DND-41 (cell line): ENCODE measurements around the gene PI4KA.

Source experiments
- ATAC-seq: fragments of 200-7000 bp; cut with Tn5 transposase; 3 replicates; pipeline ENCODE4 v1.9.1; 2021; ENCODE audit warnings: low read depth; ENCODE audit not compliant: insufficient read depth
- DNase-seq: peaks from one replicate; pipeline ENCODE4 v3.0.0-alpha.2; 2020
- H2AFZ ChIP-seq: 2 replicates; pipeline ENCODE4 v1.6.0; 2012; ENCODE audit warnings: low read depth, low read length
- H3K27ac ChIP-seq: 2 replicates; pipeline ENCODE4 v1.5.1; 2012; ENCODE audit warnings: low read length, inconsistent platforms
- H3K27me3 ChIP-seq: fragments of 200-600 bp; sonication (generic); 2 replicates; pipeline ENCODE4 v1.6.0; 2012; ENCODE audit warnings: low read length, mild to moderate bottlenecking, inconsistent platforms; ENCODE audit not compliant: insufficient read depth, poor library complexity
- H3K36me3 ChIP-seq: 2 replicates; pipeline ENCODE4 v1.5.1; 2012; ENCODE audit warnings: low read length, inconsistent platforms; ENCODE audit not compliant: insufficient read depth
- H3K4me1 ChIP-seq: 2 replicates; pipeline ENCODE4 v1.5.1; 2012; ENCODE audit warnings: mild to moderate bottlenecking, low read length; ENCODE audit not compliant: insufficient read depth
- H3K4me2 ChIP-seq: 2 replicates; pipeline ENCODE4 v1.6.0; 2012; ENCODE audit warnings: mild to moderate bottlenecking, moderate library complexity, low read length, inconsistent platforms; ENCODE audit not compliant: insufficient read depth
- H3K4me3 ChIP-seq, 2 experiments: fragments of 200-600 bp in 1 of 2; shearing (Covaris generic) in 1 of 2; 2 replicates each; pipeline ENCODE4 v1.5.1; 2012 to 2016; ENCODE audit warnings: inconsistent platforms in 2 of 2, low read length in 2 of 2, mild to moderate bottlenecking in 2 of 2, low read depth in 1 of 2, moderate library complexity in 1 of 2
- H3K79me2 ChIP-seq: 2 replicates; pipeline ENCODE4 v1.6.0; 2012; ENCODE audit warnings: low read length, inconsistent platforms; ENCODE audit not compliant: insufficient read depth
- H3K9ac ChIP-seq: 2 replicates; pipeline ENCODE4 v1.6.0; 2012; ENCODE audit warnings: low read depth, mild to moderate bottlenecking, inconsistent platforms, low read length, moderate library complexity
- H3K9me3 ChIP-seq: 2 replicates; pipeline ENCODE4 v1.5.1; 2012; ENCODE audit warnings: low read length, moderate library complexity, mild to moderate bottlenecking, inconsistent platforms; ENCODE audit not compliant: insufficient read depth, severe bottlenecking
- H4K20me1 ChIP-seq: 2 replicates; pipeline ENCODE4 v1.6.0; 2012; ENCODE audit warnings: low read length; ENCODE audit not compliant: insufficient read depth
- CTCF ChIP-seq: IDR thresholded peaks from 2 replicates; pipeline ENCODE4 v1.5.1; 2012; ENCODE audit warnings: borderline replicate concordance, low read length, moderate library complexity, mild to moderate bottlenecking; ENCODE audit not compliant: poor library complexity, severe bottlenecking; ENCODE audit errors: extremely low read depth
- EZH2 ChIP-seq: IDR thresholded peaks from 3 replicates; pipeline ENCODE4 v1.6.1; 2012; ENCODE audit warnings: borderline replicate concordance, low read depth, mild to moderate bottlenecking, moderate library complexity, low read length, inconsistent platforms; ENCODE audit not compliant: severe bottlenecking

The PI4KA gene

GRCh38 chr22:20885017-20885556 is 26.5 kb upstream of the PI4KA start:
- Histone ChIP-seq H3K9me3 (no peaks in the 10 kb centered on the region), H3K79me2 (no peaks in the 10 kb centered on the region), H3K9ac (no peak overlapping the region), H3K36me3 (peaks cover 77% of the 10 kb centered on the region), H3K27ac (no peak overlapping the region), H3K4me1 (no peaks in the 10 kb centered on the region), H4K20me1 (0 out of 2 replicates have a peak, but pooled peaks cover 4% of the 10 kb centered on the region), H3K4me2 (no peak overlapping the region), H3K27me3 (no peaks in the 10 kb centered on the region), H2AFZ (no peak overlapping the region), H3K4me3 (no peak overlapping the region)
- no peak for ATAC-seq
- DNase-seq, result no peak
- TF ChIP-seq EZH2 (no peak), CTCF (no peak)

- TF ChIP-seq CTCF (no peak), EZH2 (no peak)
- H3K9me3 ChIP-seq, result no peaks in the 10 kb centered on the region
- 0 out of 2 replicates have a peak, but pooled peaks cover 4% of the 10 kb centered on the region for H4K20me1 ChIP-seq
- no peaks in the 10 kb centered on the region for H3K4me1 ChIP-seq
- no peaks in the 10 kb centered on the region for H3K79me2 ChIP-seq
- H2AFZ ChIP-seq, result no peak overlapping the region
- no peak overlapping the region for H3K9ac ChIP-seq
- DNase-seq, result no peak
- no peak for ATAC-seq
- no peaks in the 10 kb centered on the region for H3K27me3 ChIP-seq
- no peak overlapping the region for H3K4me3 ChIP-seq
- H3K27ac ChIP-seq, result no peak overlapping the region
- no peak overlapping the region for H3K4me2 ChIP-seq
- peaks cover 71% of the 10 kb centered on the region for H3K36me3 ChIP-seq
These were observed 25.8 kb upstream of the PI4KA start for GRCh38 chr22:20884454-20884853.

- H3K4me2 ChIP-seq, result no peak overlapping the region
- no peaks in the 10 kb centered on the region for H3K9me3 ChIP-seq
- no peak overlapping the region for H3K4me3 ChIP-seq
- DNase-seq (no peak), ATAC-seq (no peak)
- H4K20me1 ChIP-seq, result 0 out of 2 replicates have a peak, but pooled peaks cover 4% of the 10 kb centered on the region
- H3K27ac ChIP-seq, result no peak overlapping the region
- no peak overlapping the region for H3K9ac ChIP-seq
- no peak overlapping the region for H2AFZ ChIP-seq
- H3K27me3 ChIP-seq, result no peaks in the 10 kb centered on the region
- H3K4me1 ChIP-seq, result no peaks in the 10 kb centered on the region
- no peak for TF ChIP-seq EZH2
- H3K36me3 ChIP-seq, result peaks cover 57% of the 10 kb centered on the region
- no peaks in the 10 kb centered on the region for H3K79me2 ChIP-seq
These were observed 24.2 kb upstream of the PI4KA start for GRCh38 chr22:20882855-20883254.

- no peak overlapping the region for H2AFZ ChIP-seq
- H3K27me3 ChIP-seq, result no peaks in the 10 kb centered on the region
- no peak overlapping the region for H3K4me2 ChIP-seq
- ATAC-seq, result no peak
- TF ChIP-seq CTCF (no peak), EZH2 (no peak)
- peaks cover 52% of the 10 kb centered on the region for H3K36me3 ChIP-seq
- H3K79me2 ChIP-seq, result no peaks in the 10 kb centered on the region
- H3K9me3 ChIP-seq, result no peaks in the 10 kb centered on the region
- H3K4me1 ChIP-seq, result no peaks in the 10 kb centered on the region
- 0 out of 2 replicates have a peak, but pooled peaks cover 4% of the 10 kb centered on the region for H4K20me1 ChIP-seq
- no peak overlapping the region for H3K4me3 ChIP-seq
- DNase-seq, result no peak
- H3K9ac ChIP-seq, result no peak overlapping the region
- no peak overlapping the region for H3K27ac ChIP-seq
These were observed 23.5 kb upstream of the PI4KA start for GRCh38 chr22:20881869-20882815.
